CD1c-positive myeloid dendritic cell (primary cell): ENCODE data around the gene EQTN.
A peak's percentile ranks its signal among the peaks of the same experiment; 100 is the strongest.

ENCODE experiments used
- DNase-seq: peaks from one replicate; pipeline ENCODE4 v3.0.0-alpha.2; 2016; ENCODE audit errors: extremely low spot score

EQTN gene

GRCh38 chr9:27297050-27297449 is at the start of gene EQTN:
TSS of gene EQTN (minus strand) at chr9:27297150. CDS start at chr9:27297055, 95 bp downstream.
- no peak for DNase-seq

GRCh38 chr9:27344776-27345175 is 47.8 kb upstream of the EQTN start:
- no peak for DNase-seq

GRCh38 chr9:27341545-27342294 is 44.8 kb upstream of the EQTN start:
- peak; percentile 87 for DNase-seq

- DNase-seq, result peak; percentile 77
Observed at GRCh38 chr9:27340961-27341511, 44.1 kb upstream of the EQTN start.

- no peak for DNase-seq
Observed at GRCh38 chr9:27340285-27340674, 43.3 kb upstream of the EQTN start.

GRCh38 chr9:27339661-27340284 is 42.8 kb upstream of the EQTN start:
- peak; percentile 92 for DNase-seq

GRCh38 chr9:27338527-27338903 is 41.6 kb upstream of the EQTN start:
- no peak for DNase-seq

- DNase-seq, result peak; percentile 95
Observed at GRCh38 chr9:27337833-27338526, 41.0 kb upstream of the EQTN start.

GRCh38 chr9:27337236-27337635 is 40.3 kb upstream of the EQTN start:
- no peak for DNase-seq

- no peak for DNase-seq
Observed at GRCh38 chr9:27336829-27337228, 39.9 kb upstream of the EQTN start.

GRCh38 chr9:27336126-27336525 is 39.2 kb upstream of the EQTN start:
- peak; percentile 34 for DNase-seq

- peak; percentile 95 for DNase-seq
Observed at GRCh38 chr9:27335075-27335474, 38.1 kb upstream of the EQTN start.

- DNase-seq, result peak; percentile 86
Observed at GRCh38 chr9:27333241-27334052, 36.5 kb upstream of the EQTN start.

- DNase-seq, result no peak
Observed at GRCh38 chr9:27331393-27331792, 34.4 kb upstream of the EQTN start.

GRCh38 chr9:27329291-27329690 is 32.3 kb upstream of the EQTN start:
- no peak for DNase-seq

- no peak for DNase-seq
Observed at GRCh38 chr9:27328483-27328882, 31.5 kb upstream of the EQTN start.

GRCh38 chr9:27311184-27311583 is 14.2 kb upstream of the EQTN start:
- DNase-seq, result no peak

GRCh38 chr9:27310582-27310981 is 13.6 kb upstream of the EQTN start:
- no peak for DNase-seq

- DNase-seq, result no peak
Observed at GRCh38 chr9:27308691-27309390, 11.9 kb upstream of the EQTN start.

GRCh38 chr9:27304521-27304920 is 7.6 kb upstream of the EQTN start:
- DNase-seq, result no peak

GRCh38 chr9:27303219-27303618 is 6.3 kb upstream of the EQTN start:
- DNase-seq, result no peak
